Activated CD4-positive, alpha-beta T cell treated with anti-CD3 and anti-CD28 coated beads, Interleukin-2, amount 50 U/mL, for 48 hours (primary cell): ENCODE results near the gene EYS.
"Not testable (repeated sequence)": the region's sequence is repeated elsewhere in the genome, so short reads cannot be mapped to it uniquely, and the experiment has no call there.

Experiments
- DNase-seq, 2 experiments: peaks; one replicate each; pipeline ENCODE4 v3.0.0-alpha.2; 2020

Gene EYS

DNA sequence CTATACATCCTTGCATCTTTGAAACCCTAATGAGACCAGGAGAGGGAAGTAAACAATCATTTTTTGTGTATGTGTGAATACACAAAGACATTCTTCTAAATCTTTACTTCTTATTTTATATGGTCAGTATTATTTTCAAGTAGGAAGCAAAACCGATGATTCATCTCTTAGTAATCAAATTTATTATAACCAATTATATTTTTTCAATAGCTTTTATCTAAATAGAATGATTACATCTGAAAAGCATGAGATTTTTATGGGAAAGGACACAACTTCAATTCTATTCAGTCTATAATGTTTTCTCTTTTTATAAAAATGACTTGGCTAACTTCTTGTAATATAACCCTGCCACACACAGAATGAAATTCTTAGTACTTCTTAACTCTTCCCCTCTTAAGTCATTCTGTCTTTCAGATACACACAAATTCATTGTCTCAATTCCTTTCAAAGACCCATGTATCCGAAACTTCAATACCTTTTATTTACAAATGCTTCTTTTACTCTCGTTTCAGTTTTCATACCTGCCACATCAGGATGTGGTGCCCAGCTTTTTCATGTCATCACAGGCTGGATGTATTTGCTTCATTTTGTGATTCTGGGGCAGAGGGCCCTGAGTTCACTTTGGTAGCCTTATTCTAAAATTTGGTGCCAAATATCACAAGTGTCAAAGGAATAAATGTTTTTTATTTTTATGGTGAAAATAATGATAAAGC is 1844.4 kb downstream of the EYS start:
- no peak for DNase-seq

DNA sequence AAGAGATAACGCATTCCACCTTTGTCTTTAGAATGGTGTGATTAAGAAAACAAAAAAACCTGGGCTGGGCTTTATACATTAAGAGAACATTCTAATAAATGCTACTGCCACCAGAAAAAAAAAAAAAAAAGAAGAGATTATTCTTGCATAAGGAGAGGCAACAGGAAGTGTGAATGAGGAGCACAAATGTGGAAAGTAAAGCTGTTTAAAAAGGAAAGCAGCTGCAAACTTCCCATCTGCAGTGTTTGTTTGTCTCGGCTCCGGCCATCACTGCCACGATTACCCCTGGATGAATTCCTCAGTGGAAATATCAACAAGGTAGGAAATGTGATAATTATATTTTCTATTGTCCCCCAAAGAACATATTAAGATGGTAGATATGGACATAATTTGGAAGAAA is 1847.5 kb downstream of the EYS start:
- DNase-seq, result no peak

DNA sequence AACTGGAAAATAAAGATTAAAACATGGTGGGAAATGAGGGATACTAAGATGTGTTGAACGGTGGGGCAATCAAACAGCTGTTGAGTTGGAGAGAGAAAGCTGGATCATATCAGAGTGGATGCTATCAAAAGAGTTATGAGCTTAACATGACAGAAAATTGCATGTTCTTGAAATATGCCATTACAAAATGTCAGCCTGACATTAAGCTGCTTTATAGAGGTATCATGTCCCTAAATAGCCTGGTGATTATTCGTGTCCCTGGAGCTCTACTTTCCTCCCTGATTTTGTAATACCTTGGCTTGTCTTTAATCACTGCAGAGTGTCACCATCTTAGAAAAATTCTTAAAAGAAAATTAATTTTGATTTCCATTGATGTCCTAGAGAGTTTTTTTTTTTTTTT is 1848.3 kb downstream of the EYS start:
- DNase-seq, result no peak

GRCh38 chr6:63856271-63856670 is 1850.8 kb downstream of the EYS start:
- no peak for DNase-seq

DNA sequence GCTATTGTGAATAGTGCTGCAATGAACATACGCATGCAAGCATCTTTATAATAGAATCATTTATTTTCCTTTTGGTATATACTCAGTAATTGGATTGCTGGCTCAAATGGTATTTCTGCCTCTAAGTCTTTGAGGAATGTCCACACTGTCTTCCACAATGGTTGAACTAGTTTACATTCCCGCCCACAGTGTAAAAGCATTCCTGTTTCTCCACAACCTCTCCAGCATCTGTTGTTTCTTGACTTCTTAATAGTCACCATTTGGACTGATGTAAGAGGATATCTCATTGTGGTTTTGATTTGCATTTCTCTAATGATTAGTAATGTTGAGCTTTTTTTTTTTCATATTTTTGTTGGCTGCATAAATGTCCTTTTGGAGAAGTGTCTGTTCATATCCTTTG is 1862.7 kb downstream of the EYS start:
- DNase-seq, result no peak

GRCh38 chr6:63839485-63839884 is 1867.5 kb downstream of the EYS start:
- DNase-seq, result no peak

DNA sequence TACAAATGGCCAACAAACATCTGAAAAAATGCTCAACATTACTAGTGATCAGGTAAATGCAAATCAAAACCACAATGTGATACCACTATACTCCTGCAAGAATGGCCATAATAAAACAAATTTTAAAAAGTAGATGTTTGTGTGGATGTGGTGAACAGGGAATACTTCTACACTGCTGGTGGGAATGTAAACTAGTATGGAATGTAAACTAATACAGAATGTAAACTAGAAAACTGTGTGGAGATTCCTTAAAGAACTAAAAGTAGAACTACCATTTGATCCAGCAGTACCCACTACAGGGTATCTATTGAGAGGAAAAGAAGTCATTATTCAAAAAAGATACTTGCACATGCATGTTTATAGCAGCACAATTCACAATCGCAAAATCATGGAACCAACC is 1878.3 kb downstream of the EYS start:
- DNase-seq, result not testable (repeated sequence)

DNA sequence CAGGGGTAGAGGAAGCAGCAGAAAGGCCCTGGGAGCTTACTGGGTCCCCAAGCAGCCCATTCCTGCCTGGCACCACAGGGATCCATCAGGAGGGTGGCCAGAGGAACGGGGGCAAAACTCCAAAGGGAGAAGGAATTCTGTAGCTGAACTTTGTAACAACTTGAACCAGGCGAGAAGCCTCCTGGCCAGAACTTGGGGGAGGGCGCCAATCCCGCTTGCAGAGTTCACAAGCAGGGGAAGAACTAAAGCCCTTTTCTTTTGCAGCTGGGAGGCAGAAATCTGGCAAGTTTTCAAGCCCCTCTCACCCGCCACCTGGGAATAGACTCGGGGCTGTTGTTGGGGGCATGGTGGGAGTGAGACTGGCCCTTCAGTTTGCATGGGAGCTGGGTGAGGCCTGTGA is 1882.3 kb downstream of the EYS start:
- DNase-seq, result no peak

DNA sequence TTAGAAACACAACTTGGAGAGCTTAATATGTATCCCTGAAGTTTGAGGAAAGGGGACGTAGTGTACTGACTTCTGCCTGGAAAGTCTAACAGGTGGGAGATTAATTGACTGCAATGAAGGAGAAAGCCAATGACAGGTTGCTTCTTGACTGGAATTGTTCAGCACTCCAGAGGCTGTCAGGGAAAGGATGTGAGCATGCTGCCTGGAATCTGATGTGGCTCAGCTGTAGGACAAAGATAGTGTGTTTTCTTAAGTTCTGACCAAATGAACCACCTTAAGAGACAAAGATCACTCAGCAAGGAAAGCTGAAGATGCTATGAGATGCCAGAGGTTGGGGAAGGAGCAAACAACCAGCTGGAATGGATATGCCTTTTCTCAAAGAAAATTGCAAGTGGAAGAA is 1885.6 kb downstream of the EYS start:
- no peak for DNase-seq

- no peak for DNase-seq
These were observed 1887.2 kb downstream of the EYS start for GRCh38 chr6:63819831-63820230.

DNA sequence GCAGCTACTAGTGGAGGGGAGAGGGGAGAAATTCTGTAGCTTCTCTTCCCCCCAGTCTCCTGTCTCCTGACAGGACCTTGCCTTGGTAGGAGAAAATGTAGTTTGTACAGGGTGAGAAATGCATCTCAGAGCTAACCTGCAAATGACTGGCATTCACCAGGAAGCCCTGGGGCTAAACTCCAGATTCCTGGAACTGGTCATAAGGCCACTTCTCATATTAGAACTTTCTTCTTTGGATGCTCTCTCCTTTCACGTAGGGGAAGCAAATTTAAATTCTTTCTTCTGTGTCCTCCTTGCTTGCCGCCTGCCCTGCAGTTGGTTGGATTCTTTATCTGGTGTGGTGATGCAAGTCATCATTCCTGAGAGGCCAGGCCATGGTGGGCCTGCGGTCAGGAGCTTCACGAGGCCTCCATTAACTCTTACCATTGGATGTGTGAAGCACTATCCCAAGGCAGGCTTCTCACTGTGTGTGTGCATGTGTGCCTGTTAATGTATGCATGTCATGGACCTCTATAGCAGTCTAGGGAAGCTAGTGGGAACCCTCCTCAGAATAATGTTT is 1889.5 kb downstream of the EYS start:
- DNase-seq, result no peak

GRCh38 chr6:63816982-63817436 is 1890.0 kb downstream of the EYS start:
- no peak for DNase-seq

- DNase-seq, result no peak
These were observed 1890.5 kb downstream of the EYS start for GRCh38 chr6:63816401-63816981.

DNA sequence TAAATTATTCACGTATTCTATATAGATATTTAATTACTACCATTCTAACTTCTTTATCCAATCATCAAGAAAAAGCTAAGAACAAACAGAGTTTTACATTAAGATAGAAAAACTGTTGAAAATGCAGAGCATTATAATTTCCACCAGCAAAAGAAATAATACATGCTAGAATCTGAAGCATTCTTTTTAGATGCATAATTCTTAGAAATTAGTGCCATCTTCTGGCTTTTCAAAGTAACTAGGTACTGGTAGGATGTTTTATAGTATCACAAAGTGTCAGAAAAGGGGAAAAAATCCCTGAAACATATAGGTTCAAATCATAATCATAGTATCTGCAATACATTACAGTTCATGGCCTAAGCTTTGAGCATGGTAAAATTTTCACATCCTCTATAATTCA is 1892.6 kb downstream of the EYS start:
- DNase-seq, result no peak

DNA sequence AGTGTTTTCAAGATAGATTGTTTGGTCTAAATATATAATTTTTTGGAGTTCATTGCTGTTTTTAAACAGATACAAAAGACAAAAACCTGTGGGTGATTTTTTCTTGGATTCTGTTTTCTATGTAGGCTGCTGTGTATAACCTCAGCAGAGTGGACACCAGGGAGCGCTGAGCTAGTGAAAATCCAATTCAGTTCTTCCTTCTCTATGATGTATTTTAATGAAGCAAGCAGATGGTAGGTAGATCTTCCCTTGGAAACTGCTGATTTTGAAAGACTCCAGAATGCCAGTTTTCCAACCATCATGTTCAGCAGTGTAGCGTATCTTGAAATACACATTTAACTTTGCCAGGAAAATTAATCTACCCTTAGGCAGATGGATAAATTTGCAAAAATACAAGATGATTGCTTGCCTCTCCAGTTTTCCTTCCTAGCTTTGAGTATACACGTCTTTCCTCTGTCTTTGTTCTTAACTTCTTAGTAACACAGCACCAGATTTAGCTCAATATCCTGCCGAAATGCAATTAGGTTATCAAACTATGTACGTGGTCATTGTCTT is 1893.4 kb downstream of the EYS start:
- DNase-seq, result no peak

GRCh38 chr6:63808576-63808975 is 1898.5 kb downstream of the EYS start:
- DNase-seq, result no peak

GRCh38 chr6:63807056-63807455 is 1900.0 kb downstream of the EYS start:
- DNase-seq, result no peak

- DNase-seq, result no peak
These were observed 1900.5 kb downstream of the EYS start for GRCh38 chr6:63806573-63806913.

DNA sequence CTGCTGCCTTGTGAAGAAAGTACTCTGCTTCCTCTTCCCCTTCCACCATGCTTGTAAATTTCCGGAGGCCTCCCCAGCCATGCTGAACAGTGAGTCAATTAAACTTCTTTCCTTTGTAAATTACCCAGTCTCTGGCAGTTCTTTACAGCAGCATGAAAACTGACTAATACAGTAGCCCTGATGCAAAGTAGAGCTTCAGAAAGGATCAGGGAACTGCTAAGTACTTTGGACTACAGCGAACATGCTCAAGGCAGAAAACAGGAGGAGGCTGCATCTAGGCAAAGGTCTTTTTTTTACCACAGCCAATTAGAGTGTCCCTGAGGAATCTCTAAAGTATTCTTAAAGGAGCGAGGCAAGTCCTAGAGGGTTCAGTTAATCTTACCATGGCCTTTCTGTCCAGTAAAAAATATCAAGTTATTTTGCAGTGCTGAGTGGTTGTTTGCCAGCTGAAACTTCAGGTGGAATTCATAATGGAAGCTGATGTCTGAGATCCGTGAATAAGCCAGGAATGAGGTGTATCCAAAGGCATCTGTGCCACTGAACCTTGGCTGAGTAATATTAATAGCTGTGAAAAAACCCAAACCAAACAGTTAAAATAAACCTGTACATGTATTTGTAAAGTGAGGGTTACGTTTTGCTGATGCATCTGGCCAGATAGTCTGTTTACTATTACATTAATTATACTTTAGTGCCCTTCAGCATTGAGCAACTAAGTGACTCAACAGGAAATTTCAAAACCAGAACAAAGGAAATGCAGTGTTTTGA is 1901.0 kb downstream of the EYS start:
- no peak for DNase-seq

- DNase-seq, result no peak
These were observed 1901.7 kb downstream of the EYS start for GRCh38 chr6:63805345-63805744.

- no peak for DNase-seq
These were observed 1902.6 kb downstream of the EYS start for GRCh38 chr6:63804381-63804956.

DNA sequence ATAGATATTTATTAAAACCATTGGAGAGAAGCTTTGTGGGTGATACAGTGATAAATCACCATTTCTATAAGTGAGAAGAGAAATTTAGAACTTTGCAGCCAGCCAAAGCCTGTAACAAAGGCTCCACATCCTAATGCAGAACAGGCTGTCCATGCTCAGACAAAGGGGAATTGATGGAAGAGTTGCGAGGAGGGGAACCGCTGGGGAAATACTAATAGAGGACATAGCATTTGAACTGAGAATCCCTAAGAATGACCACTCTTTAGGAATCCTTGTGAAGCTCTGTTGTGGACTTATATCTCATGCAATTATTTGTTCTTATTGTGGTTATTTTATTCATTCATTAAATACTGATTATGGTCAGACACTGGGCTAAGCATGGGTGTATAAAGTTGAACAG is 1903.7 kb downstream of the EYS start:
- no peak for DNase-seq

DNA sequence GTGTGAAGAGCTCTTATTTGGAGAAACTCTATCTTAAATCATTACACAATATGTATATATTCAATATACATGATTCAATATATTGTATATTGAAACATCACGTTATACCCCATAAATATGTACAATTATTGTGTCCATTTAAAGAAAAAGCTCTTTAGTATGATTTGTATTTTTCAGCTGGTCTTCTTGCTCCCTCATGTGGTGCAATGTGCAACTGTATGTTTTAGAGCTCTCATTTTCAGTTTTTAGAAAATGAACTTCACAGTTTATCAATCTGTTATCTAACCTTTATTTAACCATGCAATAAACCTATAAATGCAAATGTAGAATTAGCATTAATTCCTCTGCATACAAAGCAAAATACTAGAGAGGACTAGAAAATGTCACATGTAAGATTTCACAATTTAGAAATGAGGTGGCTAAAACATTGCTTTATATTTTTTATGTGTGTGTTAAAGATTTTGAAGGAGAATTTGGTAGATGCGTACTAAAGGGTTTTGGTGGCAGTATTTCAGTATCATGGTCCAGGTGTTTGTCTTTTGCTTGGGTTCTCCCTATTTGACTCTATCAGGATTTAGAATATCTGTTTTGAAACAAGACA is 1904.3 kb downstream of the EYS start:
- DNase-seq, result no peak
